ENCODE data around the gene CUL3. TPM values are rescaled to one million over a fixed set of nuclear protein-coding genes. Genes with fewer than 3 reads are reported as not detected.

Gene CUL3
- total and polyA plus RNA-seq, 2 of the 8 experiments (the other 6 are each of a cell fraction or from before 2014, with no cell fraction given) = 28.5 to 113 TPM

DNA sequence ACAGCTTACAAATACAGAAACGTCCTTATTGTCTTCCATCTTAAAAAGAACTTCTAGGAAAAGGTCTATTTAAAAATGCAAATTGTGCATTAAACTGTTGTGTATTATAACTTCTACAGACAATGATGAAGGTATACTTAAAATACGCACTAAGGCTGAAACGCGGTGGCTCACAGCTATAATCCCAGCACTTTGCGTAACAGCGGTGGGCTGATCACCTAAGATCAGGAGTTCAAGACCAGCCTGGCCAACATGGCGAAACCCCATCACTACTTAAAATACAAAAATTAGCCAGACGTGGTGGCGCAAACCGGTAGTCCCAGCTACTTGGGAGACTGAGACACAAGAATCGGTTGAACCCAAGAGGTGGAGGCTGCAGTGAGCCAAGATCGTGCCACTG, 4.9 kb downstream of the CUL3 start:
- DNase-seq (ENCODE audit: low read depth in 1 of 2, low spot score in 2 of 2) (no peak), FAIRE-seq (no peak)
- no peak for TF ChIP-seq KDM1A (IDR thresholded peaks at IDR 0.05; ENCODE audit: borderline replicate concordance, low read length)
- TF ChIP-seq SIRT6 (IDR thresholded peaks at IDR 0.05; ENCODE audit: low read length) = no peak
- TF ChIP-seq, protein P1, sequence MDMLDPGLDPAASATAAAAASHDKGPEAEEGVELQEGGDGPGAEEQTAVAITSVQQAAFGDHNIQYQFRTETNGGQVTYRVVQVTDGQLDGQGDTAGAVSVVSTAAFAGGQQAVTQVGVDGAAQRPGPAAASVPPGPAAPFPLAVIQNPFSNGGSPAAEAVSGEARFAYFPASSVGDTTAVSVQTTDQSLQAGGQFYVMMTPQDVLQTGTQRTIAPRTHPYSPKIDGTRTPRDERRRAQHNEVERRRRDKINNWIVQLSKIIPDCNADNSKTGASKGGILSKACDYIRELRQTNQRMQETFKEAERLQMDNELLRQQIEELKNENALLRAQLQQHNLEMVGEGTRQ (IDR thresholded peaks at IDR 0.05; ENCODE audit: low read length) = no peak
- TF ChIP-seq NRF1 (IDR thresholded peaks at IDR 0.05; ENCODE audit: low read depth, low read length) = no peak
- TF ChIP-seq SRF (IDR thresholded peaks at IDR 0.05; ENCODE audit: low read depth, low read length) = no peak
- TF ChIP-seq HDAC2 (IDR thresholded peaks at IDR 0.05; ENCODE audit: borderline replicate concordance in 1 of 2, low read depth in 2 of 2, low read length in 2 of 2) = no peak
- no peak for TF ChIP-seq BCL11A (IDR thresholded peaks at IDR 0.05; ENCODE audit: low read depth in 2 of 2, low read length in 2 of 2)
- TF ChIP-seq, protein P2, sequence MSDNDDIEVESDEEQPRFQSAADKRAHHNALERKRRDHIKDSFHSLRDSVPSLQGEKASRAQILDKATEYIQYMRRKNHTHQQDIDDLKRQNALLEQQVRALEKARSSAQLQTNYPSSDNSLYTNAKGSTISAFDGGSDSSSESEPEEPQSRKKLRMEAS (IDR thresholded peaks at IDR 0.05) = no peak
- no peak for TF ChIP-seq NANOG (IDR thresholded peaks at IDR 0.05; ENCODE audit: insufficient read depth, low read depth, low read length, poor library complexity, severe bottlenecking)
- Histone ChIP-seq H4K5ac (ENCODE audit: insufficient read length, low read depth, low read length) (no peak overlapping the region), H3K4ac (replicated peaks; ENCODE audit: insufficient read length, low read depth, low read length) (no peak overlapping the region), H2AFZ (ENCODE audit: low read length) (no peak overlapping the region), H3K4me2 (ENCODE audit: insufficient read depth in 1 of 2, low read depth in 2 of 2, low read length in 2 of 2) (no peak overlapping the region), H3K79me2 (ENCODE audit: control insufficient read depth in 1 of 2, insufficient read depth in 2 of 2, low read length in 2 of 2) (peaks cover 47 to 95% of the 10 kb centered on the region in 2 experiments), H3K79me1 (ENCODE audit: low read depth, low read length) (0 out of 2 replicates have a peak, but pooled peaks cover 1% of the 10 kb centered on the region), H3K23ac (ENCODE audit: insufficient read length) (no peak overlapping the region), H2BK5ac (ENCODE audit: low read depth, low read length) (no peak overlapping the region), H3K4me1 (replicated peaks in 1 of 4; ENCODE audit: control insufficient read depth in 3 of 4, insufficient read depth in 4 of 4, low read length in 3 of 4) (peaks cover 0 to 18% (median 1%) of the 10 kb centered on the region in 4 experiments; a peak in 3 of 7 replicates), H4K91ac (replicated peaks; ENCODE audit: insufficient read length, low read length) (no peak overlapping the region), H3K56ac (replicated peaks; ENCODE audit: insufficient read length, low read depth, low read length) (no peak overlapping the region), H4K20me1 (replicated peaks in 1 of 2; ENCODE audit: control insufficient read depth in 1 of 2, insufficient read depth in 2 of 2, low read length in 2 of 2) (peaks cover 14 to 28% of the 10 kb centered on the region in 2 experiments), H3K9ac (replicated peaks in 1 of 4; ENCODE audit: extremely low read depth in 1 of 4, low read depth in 3 of 4, low read length in 3 of 4) (no peak overlapping the region), H3K4me3 (ENCODE audit: extremely low read depth in 1 of 4, insufficient read depth in 2 of 4, low read depth in 3 of 4, low read length in 4 of 4) (no peak overlapping the region), H2BK15ac (ENCODE audit: low read length) (no peak overlapping the region), H4K8ac (ENCODE audit: extremely low read depth, insufficient read depth, low read length) (no peak overlapping the region), H2BK20ac (ENCODE audit: low read length) (no peak overlapping the region), H3K18ac (ENCODE audit: extremely low read depth, low read length) (no peak overlapping the region), H3K14ac (ENCODE audit: insufficient read length) (no peak overlapping the region), H3K27ac (ENCODE audit: low read depth, low read length) (no peak overlapping the region), H3K36me3 (ENCODE audit: control insufficient read depth in 2 of 4, insufficient read depth in 4 of 4, low read length in 3 of 4) (no peaks in the 10 kb centered on the region), H2BK120ac (replicated peaks; ENCODE audit: low read depth, low read length) (no peak overlapping the region), H3K27me3 (replicated peaks in 1 of 4; ENCODE audit: control insufficient read depth in 3 of 4, extremely low read depth in 1 of 4, insufficient read depth in 3 of 4, low read length in 3 of 4) (no peaks in the 10 kb centered on the region), H2BK12ac (ENCODE audit: low read depth, low read length) (no peak overlapping the region), H3K9me3 (ENCODE audit: insufficient read depth in 2 of 2, low read depth in 1 of 2, low read length in 1 of 2) (no peaks in the 10 kb centered on the region), H3K23me2 (ENCODE audit: low read depth, low read length) (peaks cover 8% of the 10 kb centered on the region), H2AK5ac (ENCODE audit: low read depth, low read length) (no peak overlapping the region)
- POLR2A ChIA-PET (ENCODE audit: partially characterized antibody) = interaction anchor here (1.3 to 1.9 kb wide), 2 partner anchors 10 to 14 kb away, joined by 4 read pairs; no protein-coding TSS in a partner anchor
- 94% methylated on average over 12 of the region's 12 CpGs; no CpG with 5 or more reads in 1 of the 2 experiments for WGBS, 2 experiments (ENCODE audit: extremely low coverage in 1 of 2, insufficient coverage in 1 of 2, insufficient read length in 1 of 2, insufficient replicate concordance in 2 of 2, low coverage in 1 of 2, low lambda C conversion rate in 2 of 2, missing lambda C conversion rate in 1 of 2)
- CTCF ChIA-PET (ENCODE audit: partially characterized antibody) = interaction anchor here (0.9 to 1.5 kb wide), 4 partner anchors 11 to 71 kb away, joined by 3 to 4 read pairs (median 4); no protein-coding TSS in a partner anchor

All from H1 (cell line).